Amniotic epithelial cell (primary cell): ENCODE data around the gene CDKL2.
"Not testable (repeated sequence)": the region's sequence is repeated elsewhere in the genome, so short reads cannot be mapped to it uniquely, and the experiment has no call there.

Experiments used
- DNase-seq: peaks from one replicate; pipeline ENCODE4 v3.0.0-alpha.2; 2010; ENCODE audit warnings: low read depth

CDKL2 gene

GRCh38 chr4:75630174-75630936 is at the start of gene CDKL2:
TSS of gene CDKL2 (minus strand) at chr4:75630528. CDS start at chr4:75625988, 4,540 bp downstream.
- DNase-seq = peak; percentile 64

- DNase-seq = no peak
Measured at GRCh38 chr4:75678965-75679364, 48.6 kb upstream of the CDKL2 start.

- no peak for DNase-seq
Measured at GRCh38 chr4:75678473-75678872, 48.1 kb upstream of the CDKL2 start.

DNA sequence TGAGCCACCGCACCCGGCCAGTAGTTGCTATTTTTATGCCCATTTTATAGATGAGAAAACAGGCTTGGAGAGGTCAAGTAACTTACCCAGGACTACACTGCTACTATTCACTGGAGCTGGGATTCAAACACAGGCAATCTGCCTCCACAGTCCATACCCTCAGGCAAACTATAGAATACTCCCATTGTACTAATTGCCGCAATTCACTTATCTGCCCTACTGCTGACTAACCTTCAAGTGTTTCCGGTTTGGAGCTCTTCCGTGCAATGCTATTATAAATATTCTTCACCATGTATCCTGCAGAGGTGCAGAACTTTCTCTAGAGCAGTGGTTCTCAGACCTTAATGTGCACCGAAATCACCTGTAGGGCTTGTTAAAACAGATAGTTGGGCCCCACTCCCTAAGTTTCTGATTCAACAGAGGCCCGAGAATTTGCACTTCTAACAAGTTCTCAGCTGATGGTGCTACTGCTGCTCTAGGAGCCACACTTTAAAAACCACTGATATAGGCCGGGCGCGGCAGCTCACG is 44.7 kb upstream of the CDKL2 start:
- no peak for DNase-seq

GRCh38 chr4:75673959-75674328 is 43.6 kb upstream of the CDKL2 start:
- peak; percentile 42 for DNase-seq

DNA sequence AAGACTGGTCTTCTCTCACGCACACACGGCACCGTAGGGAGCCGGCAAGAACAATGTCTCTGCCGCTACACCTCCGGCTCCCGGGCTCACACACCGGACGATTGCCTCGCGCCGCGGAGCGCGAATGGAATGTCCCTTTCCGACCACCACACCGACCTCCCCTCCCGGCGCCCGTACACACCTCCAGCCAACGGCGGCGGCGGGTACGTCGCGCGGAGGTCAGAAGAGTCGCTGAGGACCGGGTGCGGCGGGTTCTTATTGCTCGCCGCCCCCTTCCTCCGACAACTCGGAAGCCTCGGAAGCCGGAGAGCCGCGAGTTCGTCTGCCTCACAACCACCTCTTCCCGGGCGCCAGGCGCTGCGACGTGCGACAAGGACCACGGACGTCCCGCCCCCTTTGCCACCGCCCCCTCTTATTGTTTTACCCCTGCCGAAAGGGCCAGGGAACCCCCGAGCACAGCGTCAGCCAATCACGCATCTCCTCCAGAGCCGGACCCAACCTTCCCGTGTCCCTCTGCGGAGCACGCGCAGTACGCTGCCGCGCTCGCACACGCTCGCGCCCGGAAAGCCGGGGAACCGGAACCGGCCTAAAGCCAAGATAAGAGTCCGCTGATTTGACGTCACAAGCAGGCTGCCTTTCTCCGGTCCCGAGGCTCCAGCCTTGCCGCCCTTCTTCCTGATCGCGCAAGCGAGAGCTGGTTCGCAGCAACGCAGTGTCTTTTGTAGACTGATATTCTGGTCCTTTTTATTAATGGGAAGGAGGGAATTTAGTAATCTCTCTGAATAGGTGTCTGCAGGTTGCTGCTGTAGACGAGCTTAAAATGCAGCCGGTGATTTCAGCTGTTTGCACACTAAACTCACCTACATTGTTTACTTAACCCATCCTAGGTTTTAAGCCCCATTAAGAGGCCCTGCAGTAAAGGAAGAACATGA is 43.0 kb upstream of the CDKL2 start, which contains the start of gene G3BP2:
G3BP2 (minus strand) TSS at position 385 of the 932 bp plus-strand sequence. CDS start 11,386 bp downstream, outside the sequence.
- DNase-seq = peak; percentile 96

DNA sequence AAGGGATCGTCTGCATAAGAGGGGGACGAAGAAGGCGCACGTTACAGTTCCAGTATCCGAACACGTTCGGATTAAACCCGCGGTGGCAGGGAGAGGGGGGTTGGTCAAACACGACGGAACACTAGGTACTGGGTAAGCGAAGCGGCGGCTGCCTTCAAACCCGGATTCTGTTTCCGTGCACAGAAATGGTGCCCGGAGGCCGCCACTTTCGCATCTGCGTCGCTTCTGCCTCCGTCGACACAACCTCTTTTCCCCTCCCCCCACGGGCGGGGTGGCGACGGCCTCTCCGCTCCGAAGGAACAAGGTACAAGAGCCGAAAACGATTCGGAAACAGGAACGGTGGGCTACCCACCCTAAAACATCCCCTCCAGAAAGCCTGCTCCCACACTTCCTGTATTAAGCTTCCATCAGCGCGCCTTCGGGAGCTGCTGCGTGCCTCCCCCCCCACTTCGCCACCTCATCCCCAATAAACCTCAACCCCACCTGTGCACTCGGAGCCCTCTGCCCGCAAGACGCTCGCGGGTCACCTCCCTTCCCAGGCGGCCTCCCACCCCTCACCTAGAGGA is 42.2 kb upstream of the CDKL2 start:
- DNase-seq = peak; percentile 35

- DNase-seq = no peak
Measured at GRCh38 chr4:75671802-75672421, 41.6 kb upstream of the CDKL2 start.

GRCh38 chr4:75668596-75668995 is 38.3 kb upstream of the CDKL2 start:
- no peak for DNase-seq

DNA sequence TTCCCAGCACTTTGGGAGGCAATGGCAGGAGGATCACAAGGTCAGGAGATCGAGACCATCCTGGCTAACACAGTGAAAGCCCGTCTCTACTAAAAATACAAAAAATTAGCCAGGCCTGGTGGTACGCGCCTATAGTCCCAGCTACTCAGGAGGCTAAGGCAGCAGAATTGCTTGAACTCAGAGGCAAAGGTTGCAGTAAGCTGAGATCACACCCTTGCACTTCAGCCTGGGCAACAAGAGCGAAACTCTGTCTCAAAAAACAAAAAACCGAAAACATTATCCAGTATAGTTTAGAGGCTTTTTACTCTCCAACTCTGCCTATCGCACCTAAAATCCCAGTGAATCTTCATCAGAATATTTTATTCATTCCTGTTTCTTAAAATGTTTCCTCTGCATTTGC is 37.3 kb upstream of the CDKL2 start:
- not testable (repeated sequence) for DNase-seq

- no peak for DNase-seq
Measured at GRCh38 chr4:75666299-75666698, 36.0 kb upstream of the CDKL2 start.

- not testable (repeated sequence) for DNase-seq
Measured at GRCh38 chr4:75664604-75665003, 34.3 kb upstream of the CDKL2 start.

DNA sequence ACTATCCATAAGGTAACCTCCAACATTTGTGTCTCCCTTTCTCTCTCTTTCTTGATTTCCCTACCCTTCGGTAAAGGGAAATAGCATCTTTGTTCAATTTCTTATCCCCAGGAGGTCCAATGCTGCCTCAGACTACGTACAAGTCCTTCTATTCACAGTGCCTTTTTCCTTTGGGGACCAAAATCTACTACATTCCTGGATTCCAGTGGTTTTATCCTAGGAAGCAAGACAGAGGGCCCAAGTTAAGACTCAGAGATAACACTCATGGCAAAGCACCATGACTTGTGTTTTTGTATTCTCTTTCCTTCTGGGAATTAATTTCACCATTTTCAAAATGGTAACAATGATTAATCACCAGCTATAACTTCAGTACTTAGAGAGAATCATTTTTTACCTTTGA is 32.3 kb upstream of the CDKL2 start:
- DNase-seq = peak; percentile 21

GRCh38 chr4:75660491-75660890 is 30.2 kb upstream of the CDKL2 start:
- DNase-seq = no peak

DNA sequence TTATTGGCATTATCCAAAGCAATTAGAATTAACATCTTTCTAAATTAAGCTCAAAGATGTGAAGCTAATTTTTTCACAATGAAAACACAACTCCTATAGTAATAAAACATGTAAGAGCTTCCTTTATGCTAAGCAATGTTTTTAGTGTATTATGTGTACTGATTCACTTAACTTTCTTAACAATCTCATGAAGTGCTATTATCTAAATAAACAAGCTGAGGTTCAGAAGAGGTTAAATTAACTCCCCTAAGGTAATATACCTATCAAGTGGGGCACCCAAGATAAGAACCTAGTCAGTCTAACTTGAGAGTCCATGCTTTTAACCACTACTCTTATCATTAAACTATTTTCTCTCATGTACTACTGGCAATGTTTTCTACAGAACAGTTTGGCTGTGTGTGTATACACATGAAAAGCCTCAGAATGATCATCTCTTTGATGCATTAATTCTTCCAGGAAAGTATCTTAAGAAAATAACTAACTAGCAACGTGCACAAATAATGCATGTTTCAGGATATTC is 29.2 kb upstream of the CDKL2 start:
- DNase-seq = no peak

DNA sequence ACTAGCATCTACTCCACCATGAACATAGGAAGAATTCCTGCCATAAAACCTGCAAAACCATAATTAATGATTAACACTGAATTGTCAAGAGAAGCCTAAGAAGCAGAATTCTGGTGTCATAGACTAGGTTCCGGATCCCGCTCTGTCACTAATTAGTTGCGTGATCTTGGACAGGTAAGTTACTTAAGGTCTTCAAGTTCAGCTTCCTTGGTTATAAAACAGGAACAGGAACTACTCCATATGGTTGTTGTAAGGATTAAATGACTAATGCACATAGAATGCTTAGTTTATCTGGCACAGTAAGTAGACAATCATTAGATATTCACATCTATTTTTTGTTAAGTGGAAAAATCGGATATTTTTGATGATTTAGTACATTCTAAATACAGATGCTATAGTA is 28.5 kb upstream of the CDKL2 start:
- DNase-seq = peak; percentile 58

GRCh38 chr4:75655562-75655961 is 25.2 kb upstream of the CDKL2 start:
- DNase-seq = no peak

GRCh38 chr4:75654905-75655304 is 24.6 kb upstream of the CDKL2 start:
- no peak for DNase-seq

DNA sequence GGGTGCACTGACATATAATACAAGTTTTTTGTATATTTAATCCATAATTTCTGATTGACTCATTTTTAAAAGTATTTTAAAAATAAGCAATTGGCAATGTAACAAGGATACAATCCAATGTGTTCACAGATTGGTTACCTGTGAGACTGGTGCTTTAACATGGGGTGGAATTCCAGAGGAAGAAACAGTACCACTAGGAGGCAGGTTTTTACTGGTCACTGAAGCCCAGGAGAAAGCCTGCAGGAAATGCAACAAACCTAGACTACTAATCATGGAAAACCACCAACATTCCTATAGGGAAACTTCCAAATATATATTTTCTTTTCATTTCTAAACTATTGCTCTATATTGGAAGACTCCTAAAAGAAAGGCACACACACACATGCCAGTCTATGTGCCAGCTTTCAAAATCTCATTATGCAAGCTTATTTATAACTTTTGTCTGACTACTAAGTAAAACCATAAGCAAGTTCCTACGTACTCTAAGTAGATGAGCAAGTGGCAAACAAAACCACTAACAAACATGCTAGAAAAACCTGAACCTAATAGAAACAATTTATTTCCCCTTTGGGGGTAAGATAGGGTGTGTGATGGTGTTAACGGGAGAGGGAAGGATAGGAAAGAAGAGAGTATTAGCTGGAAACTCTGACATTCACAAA is 23.6 kb upstream of the CDKL2 start:
- DNase-seq = peak; percentile 55

GRCh38 chr4:75644095-75644494 is 13.8 kb upstream of the CDKL2 start:
- no peak for DNase-seq

- DNase-seq = no peak
Measured at GRCh38 chr4:75643651-75644050, 13.3 kb upstream of the CDKL2 start.
